Measurements from ENCODE around the gene RFPL4A. TPM values are rescaled to one million over a fixed set of nuclear protein-coding genes. Genes with fewer than 3 reads are reported as not detected.

Gene RFPL4A
- total RNA-seq, 1 donor from 2014 or later: not detected

DNA sequence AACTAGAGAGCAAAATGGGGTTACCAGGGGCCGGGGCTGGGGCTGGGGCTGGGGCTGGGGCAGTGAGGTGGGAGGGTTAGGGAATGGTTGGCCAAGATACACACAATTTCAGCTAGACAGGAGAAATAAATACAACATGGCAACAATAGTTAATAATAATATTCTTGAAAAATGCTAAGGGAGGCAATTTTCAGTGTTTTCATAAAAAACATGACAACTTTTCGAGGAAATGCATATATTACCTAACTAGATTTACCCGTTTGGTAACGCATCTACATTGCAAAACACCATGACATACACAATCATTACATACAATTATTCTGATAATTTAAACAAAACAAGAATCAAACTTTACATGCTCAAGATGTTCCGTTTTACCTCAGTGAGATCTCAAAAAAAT is 22.2 kb downstream of the RFPL4A start:
- ATAC-seq (no peak), DNase-seq (ENCODE audit: low spot score) (no peak)
- intact Hi-C loops (cut with DNase I): no loop called here

DNA sequence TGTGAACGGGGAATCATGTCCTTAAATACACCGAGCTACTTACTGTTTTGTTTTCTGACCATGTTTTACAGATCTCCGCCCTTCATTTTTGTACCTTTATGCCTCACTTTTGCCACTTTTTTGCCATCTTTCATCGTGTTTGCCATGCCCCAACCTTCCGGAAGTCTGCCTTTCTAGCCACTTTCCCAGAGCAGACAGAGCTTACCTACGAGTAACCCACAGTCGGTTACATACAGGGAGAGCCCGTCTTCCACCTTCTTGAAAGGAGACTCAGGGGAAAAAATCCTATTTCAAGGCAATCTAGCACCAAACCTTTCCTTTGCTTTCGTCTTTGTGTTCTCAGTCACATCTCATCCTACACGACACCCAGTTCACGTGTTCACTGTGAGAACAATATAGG is 36.1 kb downstream of the RFPL4A start:
- DNase-seq (ENCODE audit: low spot score) (no peak), ATAC-seq (no peak)
- intact Hi-C loops (cut with DNase I): no loop called here

DNA sequence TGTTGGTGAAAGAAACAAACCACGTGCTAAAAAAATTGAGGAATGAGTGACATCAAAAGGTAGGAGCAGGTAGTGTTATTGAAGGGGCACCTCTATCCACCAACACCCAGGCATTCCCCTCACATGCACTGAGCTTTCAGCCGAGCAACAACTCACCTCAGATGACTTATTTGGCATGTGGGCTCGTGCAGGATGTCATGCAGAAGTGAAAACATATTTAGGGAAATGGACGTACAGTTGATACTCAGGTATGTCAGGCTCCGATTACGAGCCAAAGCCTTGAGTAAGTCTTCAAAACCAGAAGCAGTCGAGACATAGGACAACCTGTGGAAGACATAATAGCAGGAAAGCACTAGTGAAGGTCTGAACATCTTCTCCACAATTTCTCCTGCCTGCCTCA is 42.5 kb downstream of the RFPL4A start:
- DNase-seq (ENCODE audit: low spot score): no peak
- no peak for ATAC-seq
- intact Hi-C loops (cut with DNase I): no loop called here

DNA sequence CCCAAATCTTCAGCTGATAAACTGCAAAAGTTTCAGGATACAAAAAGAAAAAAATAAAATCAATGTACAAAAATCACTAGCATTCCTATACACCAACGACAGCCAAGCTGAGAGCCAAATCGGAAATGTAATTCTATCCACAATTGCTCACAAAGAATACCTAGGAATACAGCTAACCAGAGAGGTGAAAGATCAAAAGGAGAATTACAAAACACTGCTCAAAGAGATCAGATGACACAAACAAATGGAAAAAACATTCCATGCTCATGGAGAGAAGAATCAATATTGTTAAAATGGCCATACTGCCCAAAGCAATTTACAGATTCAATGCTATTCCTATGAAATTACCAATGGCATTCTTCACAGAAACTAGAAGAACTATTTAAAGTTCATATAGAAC is 43.4 kb downstream of the RFPL4A start:
- DNase-seq (ENCODE audit: low spot score) (no peak), ATAC-seq (no peak)
- intact Hi-C loops (cut with DNase I): no loop called here

DNA sequence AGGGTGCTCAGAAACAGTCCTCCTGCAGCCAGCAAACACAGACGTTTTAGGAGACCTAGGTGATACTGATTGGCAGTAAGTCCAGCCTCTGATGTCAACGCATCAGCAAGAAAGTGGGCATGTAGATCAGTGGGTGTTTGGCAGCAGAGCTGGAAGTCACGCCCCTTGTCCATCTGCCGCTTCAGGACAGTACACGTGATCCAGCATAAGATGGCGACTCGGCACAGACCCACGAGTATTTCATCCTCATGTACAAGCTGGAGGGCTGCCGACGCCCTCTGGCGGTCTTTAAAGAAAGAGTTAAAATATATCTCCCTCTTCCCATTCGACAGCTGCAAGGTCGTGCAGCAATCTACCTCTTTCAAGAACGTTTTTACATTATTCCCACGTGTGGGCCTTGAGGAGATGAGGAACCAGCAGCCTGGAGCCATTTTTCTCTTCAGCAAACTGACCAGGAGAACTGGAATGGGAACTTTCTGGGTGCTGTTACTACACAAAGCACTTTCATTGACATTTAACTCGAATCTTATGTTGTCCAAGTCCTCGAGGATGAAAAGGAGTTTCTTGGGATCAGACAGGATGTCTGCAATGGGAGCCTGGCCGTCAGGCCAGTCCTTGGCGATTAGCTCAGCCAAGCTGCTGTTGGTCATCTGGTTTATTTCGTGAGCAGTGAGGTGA is 50.6 kb downstream of the RFPL4A start:
- ATAC-seq (no peak), DNase-seq (ENCODE audit: low spot score) (no peak)
- intact Hi-C loops (cut with DNase I): no loop called here

DNA sequence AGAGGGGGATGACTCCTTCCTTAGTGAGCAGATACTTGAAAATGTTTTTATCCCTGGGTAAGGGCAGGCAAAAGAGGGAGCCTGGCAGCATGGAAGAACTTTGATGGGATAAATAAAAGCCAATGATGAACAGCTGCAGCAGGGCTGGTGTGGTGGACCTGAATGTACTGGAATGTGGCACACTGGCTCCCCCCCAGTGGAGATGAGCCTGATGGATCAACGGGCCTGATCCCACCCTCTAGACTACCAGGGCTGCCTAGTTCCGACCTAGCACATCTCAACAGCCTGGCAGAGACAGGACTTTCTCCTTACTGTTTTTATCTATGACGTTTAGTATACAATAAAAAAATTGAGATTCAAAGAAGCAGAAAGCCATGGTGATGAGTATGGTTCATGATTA is 52.4 kb downstream of the RFPL4A start:
- DNase-seq (ENCODE audit: low spot score) (no peak), ATAC-seq (no peak)
- intact Hi-C loops (cut with DNase I): no loop called here

DNA sequence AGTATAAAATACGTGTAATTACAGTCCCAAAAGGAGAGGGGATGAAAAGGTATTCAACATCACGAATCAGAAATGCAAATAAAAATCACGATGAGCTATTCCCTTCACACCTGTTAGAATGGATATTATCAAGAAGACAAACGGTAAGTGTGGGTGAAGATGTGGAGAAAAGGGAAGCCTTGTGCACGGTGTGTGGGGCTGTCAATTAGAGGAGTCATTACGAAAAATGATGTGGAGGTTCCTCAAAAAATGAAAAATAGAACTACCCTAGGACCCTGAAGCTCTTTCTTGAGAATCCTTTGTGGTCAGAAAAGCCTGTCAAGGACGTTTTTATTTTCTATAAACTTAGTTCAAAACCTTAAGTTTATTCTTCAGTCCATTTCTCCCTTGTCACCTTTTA is 53.6 kb downstream of the RFPL4A start:
- intact Hi-C loops (cut with DNase I): no loop called here
- DNase-seq (ENCODE audit: low spot score): no peak
- ATAC-seq: no peak

Other genes with a start within 250 kb of the RFPL4A start
- not detected for gene SBK2, start 222.0 kb upstream of the RFPL4A start, total RNA-seq
- 0.53 TPM for gene SBK3, start 213.6 kb upstream of the RFPL4A start, total RNA-seq
- 14.3 TPM for gene ZNF579, start 178.2 kb upstream of the RFPL4A start, total RNA-seq
- gene FIZ1, start 159.6 kb upstream of the RFPL4A start, total RNA-seq: 11.7 TPM
- gene ZNF524, start 158.8 kb upstream of the RFPL4A start, total RNA-seq: 18.9 TPM
- 15.9 TPM for gene ZNF865, start 153.4 kb upstream of the RFPL4A start, total RNA-seq
- 4.0 TPM for gene ZNF784, start 134.5 kb upstream of the RFPL4A start, total RNA-seq
- gene ZNF580, start 118.1 kb upstream of the RFPL4A start, total RNA-seq: 42.2 TPM
- gene ZNF581, start 115.4 kb upstream of the RFPL4A start, total RNA-seq: 17.2 TPM
- gene CCDC106, start 110.9 kb upstream of the RFPL4A start, total RNA-seq: 14.0 TPM
- gene U2AF2, start 104.1 kb upstream of the RFPL4A start, total RNA-seq: 127 TPM
- gene EPN1, start 83.9 kb upstream of the RFPL4A start, total RNA-seq: 87.6 TPM
- not detected for gene NLRP9, start 20.7 kb upstream of the RFPL4A start, total RNA-seq
- not detected for gene RFPL4AL1, start 10.0 kb downstream of the RFPL4A start, total RNA-seq
- gene NLRP11, start 72.9 kb downstream of the RFPL4A start, total RNA-seq: not detected
- gene NLRP4, start 77.4 kb downstream of the RFPL4A start, total RNA-seq: not detected
- not detected for gene NLRP13, start 173.2 kb downstream of the RFPL4A start, total RNA-seq
- gene NLRP8, start 188.7 kb downstream of the RFPL4A start, total RNA-seq: not detected
- gene NLRP5, start 227.7 kb downstream of the RFPL4A start, total RNA-seq: not detected

Measured in sciatic nerve (tissue), 2 donors.